Measurements from ENCODE around the gene AKT1.

- TF ChIP-seq POLR2A (IDR thresholded peaks at IDR 0.05) (no peak), CTCF (IDR thresholded peaks at IDR 0.05) (no peak), POLR2AphosphoS5 (IDR thresholded peaks at IDR 0.05) (peak; percentile 22)
Observed at GRCh38 chr14:104784846-104785707, 10.5 kb downstream of the AKT1 start.

All from gastroesophageal sphincter (tissue), 3 donors.